NCI-H526 (cell line): ENCODE measurements around the gene NAV1.
"Not testable (repeated sequence)": the region's sequence is repeated elsewhere in the genome, so short reads cannot be mapped to it uniquely, and the experiment has no call there.

ENCODE experiments used
- DNase-seq, 2 experiments: peaks; one replicate each; lab custom pipeline; 2025; lab: John Stamatoyannopoulos, UW

Gene NAV1

GRCh38 chr1:201538612-201539551 is at the start of gene NAV1:
NAV1 (plus strand) TSS chr1:201539127; CDS start chr1:201622885, 83,758 bp downstream.
- DNase-seq = peak; percentile 46 to 66

GRCh38 chr1:201489643-201490261 is 49.2 kb upstream of the NAV1 start:
- DNase-seq = no peak

- DNase-seq = no peak
Observed at GRCh38 chr1:201490708-201491131, 48.2 kb upstream of the NAV1 start.

- no peak for DNase-seq
Observed at GRCh38 chr1:201491896-201492511, 46.9 kb upstream of the NAV1 start.

- DNase-seq = not testable (repeated sequence)
Observed at GRCh38 chr1:201493026-201493656, 45.8 kb upstream of the NAV1 start.

- no peak for DNase-seq
Observed at GRCh38 chr1:201493757-201494617, 44.9 kb upstream of the NAV1 start.

- DNase-seq = peak; percentile 62 to 88
Observed at GRCh38 chr1:201495551-201496295, 43.2 kb upstream of the NAV1 start.

GRCh38 chr1:201496296-201496690 is 42.6 kb upstream of the NAV1 start:
- no peak for DNase-seq

GRCh38 chr1:201497935-201498509 is 40.9 kb upstream of the NAV1 start:
- DNase-seq = no peak

- DNase-seq = no peak
Observed at GRCh38 chr1:201498621-201499020, 40.3 kb upstream of the NAV1 start.

GRCh38 chr1:201499191-201499590 is 39.7 kb upstream of the NAV1 start:
- no peak for DNase-seq

GRCh38 chr1:201499795-201500669 is 38.9 kb upstream of the NAV1 start:
- DNase-seq = no peak

- DNase-seq = no peak
Observed at GRCh38 chr1:201500670-201501120, 38.2 kb upstream of the NAV1 start.

GRCh38 chr1:201501144-201501543 is 37.8 kb upstream of the NAV1 start:
- DNase-seq = no peak

GRCh38 chr1:201501812-201502510 is 37.0 kb upstream of the NAV1 start:
- DNase-seq = peak in 1 of 2 experiments; percentile 12

- no peak for DNase-seq
Observed at GRCh38 chr1:201502511-201502857, 36.4 kb upstream of the NAV1 start.

- DNase-seq = no peak
Observed at GRCh38 chr1:201503397-201504176, 35.3 kb upstream of the NAV1 start.

GRCh38 chr1:201504179-201504631 is 34.7 kb upstream of the NAV1 start:
- DNase-seq = no peak
